HCT116 (cell line): ENCODE data around the gene OGA. TPM values are rescaled to one million over a fixed set of nuclear protein-coding genes. Genes with fewer than 3 reads are reported as not detected.

ENCODE experiments used
- ATAC-seq: fragments of 200-7000 bp; cut with Tn5 transposase; 2 replicates; pipeline ENCODE4 v1.9.1; 2020; ENCODE audit warnings: mild to moderate bottlenecking, moderate library complexity
- BruUV-seq: library from RNA; stranded (reverse); fragments of 400-500 nt; replicated peaks from 2 replicates; lab custom pipeline; 2021; lab: Mats Ljungman, UMichigan
- CTCF ChIA-PET: fragments of 300-600 bp; sonication (Branson Sonifier 250); formaldehyde crosslinking; loops from one replicate; lab custom pipeline; 2021; ENCODE audit warnings: antibody characterized with exemption; lab: Charles Lee
- POLR2A ChIA-PET: fragments of 300-600, 350-600 bp; sonication (Branson Sonifier 250); formaldehyde crosslinking; loops from one replicate; lab custom pipeline; 2021; ENCODE audit warnings: antibody characterized with exemption; lab: Charles Lee
- RAD21 ChIA-PET, 2 experiments: fragments of 300-600 bp; sonication (Branson Sonifier 250); formaldehyde crosslinking; loops; one replicate each; lab custom pipeline; 2023; ENCODE audit warnings: low total read pairs in 2 of 2; ENCODE audit not compliant: uncharacterized antibody in 2 of 2, unreplicated experiment in 2 of 2, low non-redundant PET in 1 of 2; lab: Charles Lee
- DNase-seq: peaks from one replicate; pipeline ENCODE4 v3.0.0-alpha.2; 2010; ENCODE audit warnings: low read depth, low spot score
- H2AFZ ChIP-seq: fragments of 200-600 bp; shearing (Covaris generic), sonication (generic); 2 replicates; pipeline ENCODE4 v1.6.1; 2017; ENCODE audit warnings: low read depth, mixed run types, mixed read lengths, antibody characterized with exemption, low read length; ENCODE audit not compliant: poor library complexity, severe bottlenecking
- H3K27ac ChIP-seq: 2 replicates; pipeline ENCODE4 v1.5.1; 2012; ENCODE audit warnings: low read depth, low read length
- H3K27me3 ChIP-seq: fragments of 200-600 bp; sonication (generic); 2 replicates; pipeline ENCODE4 v1.6.1; 2016; ENCODE audit warnings: mixed run types, low read length, mixed read lengths; ENCODE audit not compliant: insufficient read depth
- H3K36me3 ChIP-seq, 2 experiments: fragments of 200-500 bp in 1 of 2; fragments of 200-600 bp in 1 of 2; sonication (Bioruptor generic) in 1 of 2; sonication (generic) in 1 of 2; 2 replicates each; pipeline versions ENCODE4 v1.5.1 to v1.6.1; 2014 to 2016; ENCODE audit warnings: low read length in 2 of 2, inconsistent platforms in 1 of 2, mixed read lengths in 1 of 2, mixed run types in 1 of 2; ENCODE audit not compliant: insufficient read depth in 2 of 2, control insufficient read depth in 1 of 2
- H3K4me1 ChIP-seq, 2 experiments: fragments of 200-600 bp in 1 of 2; sonication (generic) in 1 of 2; 2 replicates each; pipeline versions ENCODE4 v1.5.1 to v1.6.1; 2012 to 2017; ENCODE audit warnings: low read length in 2 of 2, inconsistent platforms in 1 of 2, mild to moderate bottlenecking in 1 of 2, mixed read lengths in 1 of 2, mixed run types in 1 of 2, moderate library complexity in 1 of 2; ENCODE audit not compliant: insufficient read depth in 2 of 2, control insufficient read depth in 1 of 2
- H3K4me2 ChIP-seq: fragments of 200-600 bp; sonication (generic); 2 replicates; pipeline ENCODE4 v1.6.1; 2017; ENCODE audit warnings: mixed run types, low read length, mixed read lengths
- H3K4me3 ChIP-seq, 2 experiments: fragments of 200-600 bp in 1 of 2; sonication (generic) in 1 of 2; replicated peaks in 1 of 2; 2 replicates each; pipeline ENCODE4 v1.5.1; 2011 to 2016; ENCODE audit warnings: low read length in 2 of 2, control low read depth in 1 of 2, low read depth in 1 of 2, mild to moderate bottlenecking in 1 of 2, mixed read lengths in 1 of 2, mixed run types in 1 of 2
- H3K79me2 ChIP-seq: fragments of 200-600 bp; sonication (generic); 2 replicates; pipeline ENCODE4 v1.6.1; 2017; ENCODE audit warnings: mild to moderate bottlenecking, mixed run types, low read length, moderate library complexity, mixed read lengths; ENCODE audit not compliant: insufficient read depth
- H3K9ac ChIP-seq: fragments of 200-600 bp; sonication (generic); 2 replicates; pipeline ENCODE4 v1.6.1; 2016; ENCODE audit warnings: low read length, mixed read lengths
- H3K9me2 ChIP-seq: fragments of 200-600 bp; sonication (generic), shearing (Covaris generic); 2 replicates; pipeline ENCODE4 v1.6.1; 2017; ENCODE audit warnings: mixed run types, mild to moderate bottlenecking, moderate library complexity; ENCODE audit not compliant: insufficient read depth
- H3K9me3 ChIP-seq, 2 experiments: fragments of 200-500 bp in 1 of 2; fragments of 200-600 bp in 1 of 2; sonication (Bioruptor generic) in 1 of 2; sonication (generic) in 1 of 2; 2 replicates each; pipeline ENCODE4 v1.6.1; 2014 to 2017; ENCODE audit warnings: low read length in 2 of 2, mixed read lengths in 2 of 2, inconsistent platforms in 1 of 2, low read depth in 1 of 2, mild to moderate bottlenecking in 1 of 2, mixed run types in 1 of 2, moderate library complexity in 1 of 2; ENCODE audit not compliant: control insufficient read depth in 1 of 2, insufficient read depth in 1 of 2
- H4K20me1 ChIP-seq: fragments of 200-600 bp; sonication (generic), shearing (Covaris generic); 2 replicates; pipeline ENCODE4 v1.6.1; 2017; ENCODE audit warnings: mixed run types, mild to moderate bottlenecking, moderate library complexity; ENCODE audit not compliant: insufficient read depth
- CTCF ChIP-seq, 3 experiments: fragments of 200-600 bp in 1 of 3; sonication (generic) in 1 of 3; IDR thresholded peaks in 2 of 3; conservative IDR thresholded peaks in 1 of 3; 2 replicates each; pipeline ENCODE4 v1.5.1; 2012 to 2017; ENCODE audit warnings: low read depth in 2 of 3, low read length in 2 of 3, antibody characterized with exemption in 1 of 3, borderline replicate concordance in 1 of 3, control low read depth in 1 of 3, mild to moderate bottlenecking in 1 of 3, mixed read lengths in 1 of 3, mixed run types in 1 of 3, moderate library complexity in 1 of 3; ENCODE audit not compliant: insufficient read depth in 1 of 3
- EZH2phosphoT487 ChIP-seq: fragments of 200-600 bp; IDR thresholded peaks from 2 replicates; pipeline ENCODE4 v1.6.1; 2018; ENCODE audit warnings: antibody characterized with exemption, borderline replicate concordance
- RAD21 ChIP-seq: IDR thresholded peaks from 2 replicates; pipeline ENCODE4 v1.6.1; 2012; ENCODE audit warnings: low read depth, mild to moderate bottlenecking
- SIN3A ChIP-seq: IDR thresholded peaks from 2 replicates; pipeline ENCODE4 v1.6.1; 2012; ENCODE audit warnings: low read depth
- SRF ChIP-seq: IDR thresholded peaks from 2 replicates; pipeline ENCODE4 v1.6.1; 2012; ENCODE audit warnings: low read depth
- YY1 ChIP-seq: IDR thresholded peaks from 2 replicates; pipeline ENCODE4 v1.6.1; 2011; ENCODE audit warnings: low read length, low read depth, moderate library complexity, mild to moderate bottlenecking; ENCODE audit not compliant: insufficient replicate concordance; ENCODE audit errors: extremely low read depth
- ZBTB33 ChIP-seq: IDR thresholded peaks from 2 replicates; pipeline ENCODE4 v1.6.1; 2011; ENCODE audit warnings: mild to moderate bottlenecking, low read length, moderate library complexity; ENCODE audit not compliant: insufficient replicate concordance; ENCODE audit errors: extremely low read depth
- intact Hi-C: fragments of 100-400 bp; cut with micrococcal nuclease; formaldehyde crosslinking; loops from 2 replicates; pipeline ENCODE4 v1.10.0; 2022
- total RNA-seq: library from RNA; stranded (reverse); gene quantifications from one replicate; pipeline ENCODE4 v1.2.1, GENCODE V29; 2021; ENCODE audit not compliant: unreplicated experiment

Gene OGA
- total RNA-seq, 1 experiment from 2014 or later = 127 TPM

GRCh38 chr10:101778781-101779543, 39.3 kb downstream of the OGA start:
- Histone ChIP-seq H3K9me3 (no peaks in the 10 kb centered on the region), H3K9ac (no peak overlapping the region), H3K4me3 (no peak overlapping the region), H2AFZ (no peak overlapping the region), H3K9me2 (no peaks in the 10 kb centered on the region), H3K27ac (peak overlapping the region; percentile 66; the same call in 1 of the 2 replicates), H3K4me1 (peaks cover 19 to 36% of the 10 kb centered on the region in 2 experiments), H3K79me2 (peaks cover 44% of the 10 kb centered on the region), H3K36me3 (peaks cover 0 to 28% of the 10 kb centered on the region in 2 experiments; a peak in 1 of 4 replicates), H3K4me2 (no peak overlapping the region), H3K27me3 (no peaks in the 10 kb centered on the region), H4K20me1 (peaks cover 3% of the 10 kb centered on the region; the same call in 1 of the 2 replicates)
- ChIA-PET RAD21 (interaction anchor here in 1 of 2 experiments (0.7 kb wide), 1 partner anchor 565 kb away, joined by 3 read pairs; no protein-coding TSS in a partner anchor), CTCF (interaction anchor here (1.0 to 1.2 kb wide), 2 partner anchors 176 to 760 kb away, joined by 3 to 7 read pairs; no protein-coding TSS in a partner anchor), POLR2A (no interaction called here)
- intact Hi-C loops = no loop called here
- no TSS peak for BruUV-seq
- no peak for DNase-seq
- ATAC-seq = no peak
- no peak for TF ChIP-seq SRF

DNA sequence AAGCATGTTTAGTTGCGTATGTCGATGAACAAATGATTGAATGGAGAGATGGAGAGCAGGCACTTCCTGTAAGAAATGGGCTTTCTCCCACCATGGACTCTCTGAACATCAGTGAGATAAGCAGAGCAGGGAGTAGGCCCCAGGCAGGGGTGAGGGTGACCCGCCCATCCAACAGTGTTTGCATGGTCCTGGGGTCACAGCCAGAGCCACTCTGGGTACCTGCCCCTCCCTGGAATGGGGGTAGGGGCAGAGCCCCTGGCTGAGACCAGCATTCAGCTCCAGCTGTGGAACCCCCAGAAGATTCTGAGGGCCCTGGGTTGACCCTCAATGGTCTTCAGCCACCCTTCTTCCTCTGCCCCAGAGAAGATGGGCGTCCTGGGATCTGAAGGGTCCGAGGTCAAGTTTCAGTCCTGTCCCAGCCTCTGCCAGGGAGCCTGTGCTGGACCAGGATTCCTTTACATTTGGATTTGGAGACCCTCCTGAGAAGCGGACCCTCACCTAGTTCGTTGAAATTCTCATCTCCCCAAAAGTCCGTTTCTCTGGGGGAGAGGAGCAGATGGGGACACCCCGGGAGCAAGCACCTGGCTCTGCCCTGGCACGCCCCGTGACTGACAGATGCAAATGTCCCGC, 40.0 kb downstream of the OGA start:
- no peaks in the 10 kb centered on the region for H3K9me2 ChIP-seq
- ATAC-seq (no peak), DNase-seq (no peak)
- intact Hi-C loops = no loop called here
- H3K4me2 ChIP-seq = no peak overlapping the region
- no TSS peak for BruUV-seq
- peaks cover 19 to 30% of the 10 kb centered on the region in 2 experiments for H3K4me1 ChIP-seq
- ChIA-PET POLR2A (no interaction called here), CTCF (interaction anchor here (1.2 to 1.7 kb wide), 2 partner anchors 175 to 176 kb away, joined by 6 to 7 read pairs; no protein-coding TSS in a partner anchor), RAD21 (no interaction called here)
- H3K79me2 ChIP-seq = peaks cover 41% of the 10 kb centered on the region
- no peak overlapping the region for H2AFZ ChIP-seq
- no peak overlapping the region for H3K9ac ChIP-seq
- H3K36me3 ChIP-seq = peaks cover 0 to 28% of the 10 kb centered on the region in 2 experiments; a peak in 1 of 4 replicates
- H4K20me1 ChIP-seq = peaks cover 3% of the 10 kb centered on the region; the same call in 1 of the 2 replicates
- no peaks in the 10 kb centered on the region for H3K27me3 ChIP-seq
- H3K9me3 ChIP-seq = no peaks in the 10 kb centered on the region
- no peak overlapping the region for H3K27ac ChIP-seq
- TF ChIP-seq EZH2phosphoT487 (no peak), RAD21 (no peak), SIN3A (no peak), ZBTB33 (no peak), CTCF (IDR thresholded peaks at IDR 0.05 in 2 of 3, conservative IDR thresholded peaks at IDR 0.05 in 1 of 3; ENCODE audit: borderline replicate concordance in 1 of 3, insufficient read depth in 1 of 3, low read depth in 2 of 3, low read length in 2 of 3) (no peak), YY1 (no peak)
- no peak overlapping the region for H3K4me3 ChIP-seq
